ENCODE data around the gene PEA15.

PEA15 gene

DNA sequence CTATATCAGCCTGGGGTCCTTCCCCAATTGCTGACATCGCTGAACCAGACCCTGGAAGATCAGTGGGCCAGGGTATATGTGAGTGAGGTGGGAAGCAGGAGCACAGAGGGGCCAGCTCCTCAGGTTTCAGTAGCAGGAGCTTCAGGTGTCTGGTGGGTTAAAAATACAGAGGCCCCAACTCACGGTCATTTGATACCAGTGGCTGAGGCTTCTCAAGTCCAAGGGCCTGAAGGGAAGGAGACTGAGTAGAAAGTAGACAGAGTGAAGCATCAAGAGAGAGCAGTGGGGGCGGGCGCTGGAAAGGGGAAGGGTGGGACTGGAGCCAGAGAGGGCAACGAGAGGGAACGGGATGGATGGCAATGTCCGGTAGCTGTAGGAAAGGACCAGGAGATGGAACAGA, 16.8 kb upstream of the PEA15 start:
- TF ChIP-seq, protein P1, sequence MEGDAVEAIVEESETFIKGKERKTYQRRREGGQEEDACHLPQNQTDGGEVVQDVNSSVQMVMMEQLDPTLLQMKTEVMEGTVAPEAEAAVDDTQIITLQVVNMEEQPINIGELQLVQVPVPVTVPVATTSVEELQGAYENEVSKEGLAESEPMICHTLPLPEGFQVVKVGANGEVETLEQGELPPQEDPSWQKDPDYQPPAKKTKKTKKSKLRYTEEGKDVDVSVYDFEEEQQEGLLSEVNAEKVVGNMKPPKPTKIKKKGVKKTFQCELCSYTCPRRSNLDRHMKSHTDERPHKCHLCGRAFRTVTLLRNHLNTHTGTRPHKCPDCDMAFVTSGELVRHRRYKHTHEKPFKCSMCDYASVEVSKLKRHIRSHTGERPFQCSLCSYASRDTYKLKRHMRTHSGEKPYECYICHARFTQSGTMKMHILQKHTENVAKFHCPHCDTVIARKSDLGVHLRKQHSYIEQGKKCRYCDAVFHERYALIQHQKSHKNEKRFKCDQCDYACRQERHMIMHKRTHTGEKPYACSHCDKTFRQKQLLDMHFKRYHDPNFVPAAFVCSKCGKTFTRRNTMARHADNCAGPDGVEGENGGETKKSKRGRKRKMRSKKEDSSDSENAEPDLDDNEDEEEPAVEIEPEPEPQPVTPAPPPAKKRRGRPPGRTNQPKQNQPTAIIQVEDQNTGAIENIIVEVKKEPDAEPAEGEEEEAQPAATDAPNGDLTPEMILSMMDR (IDR thresholded peaks at IDR 0.05; ENCODE audit: low read depth, low read length, missing control alignments): no peak
- no peak overlapping the region for H3K4me3 ChIP-seq (ENCODE audit: low read depth, low read length)
- no peak for DNase-seq (ENCODE audit: low read depth)
- in situ Hi-C loops (cut with HindIII; ENCODE audit: low sequenced_read_pairs): no loop called here

DNA sequence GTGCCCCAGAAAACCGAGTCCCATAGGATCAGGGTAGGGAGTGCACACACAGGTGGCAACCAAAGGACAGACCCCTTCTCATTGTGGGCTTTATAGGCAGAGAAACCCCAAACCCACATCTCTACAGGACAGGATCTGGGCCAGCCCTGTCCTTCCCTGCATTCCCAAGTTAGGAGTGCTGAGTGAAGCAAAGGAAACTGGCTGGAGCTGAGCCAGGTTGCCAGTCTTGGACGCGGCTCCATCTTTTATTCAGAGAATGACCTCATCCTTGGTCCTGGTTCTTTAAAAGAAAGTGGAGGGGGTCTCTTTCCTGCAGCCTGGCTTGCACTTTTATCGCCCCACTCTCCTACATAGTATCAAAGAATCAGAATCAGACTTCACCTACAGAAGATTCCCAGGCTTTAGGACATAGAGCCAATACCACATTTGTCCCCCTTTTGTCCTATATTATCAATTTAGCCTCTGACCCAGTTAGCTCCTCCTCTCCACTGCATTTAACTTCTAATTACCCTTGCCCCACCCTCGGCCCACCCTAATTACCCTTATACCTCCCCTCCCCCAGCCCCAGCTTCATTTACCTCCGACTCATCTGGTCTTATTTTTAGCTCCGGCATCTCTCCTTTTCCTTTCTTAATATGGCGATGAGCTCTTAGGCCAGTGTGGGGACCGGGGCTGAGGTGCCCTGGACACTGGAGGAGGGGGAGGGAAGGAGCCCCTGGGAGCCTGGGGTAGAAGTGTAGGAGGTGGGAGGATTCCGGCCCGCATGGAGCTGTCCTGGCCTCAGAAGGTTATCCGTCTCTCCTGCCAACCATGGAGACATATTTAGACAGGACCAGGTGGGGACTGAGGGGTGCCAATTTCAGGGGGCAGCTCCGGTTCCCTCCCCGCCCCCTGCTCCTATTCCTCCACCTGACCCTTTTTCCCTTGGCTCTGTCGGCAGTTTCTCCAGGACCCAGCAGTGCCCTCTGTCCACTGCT, 15.2 kb upstream of the PEA15 start, which contains the start of gene CASQ1:
Gene CASQ1, plus strand, starts transcription at position 927 of the 977 bp plus-strand sequence. CDS start 177 bp downstream, outside the sequence.
- in situ Hi-C loops (cut with HindIII; ENCODE audit: low sequenced_read_pairs): loop anchor here (10.0 kb wide), 1 partner anchor 135 kb away; no protein-coding TSS in a partner anchor
- H3K4me3 ChIP-seq (ENCODE audit: low read depth, low read length): no peak within 1 kb of the TSS
- TF ChIP-seq, protein P1 (IDR thresholded peaks at IDR 0.05; ENCODE audit: low read depth, low read length, missing control alignments): no peak
- DNase-seq (ENCODE audit: low read depth): no peak

DNA sequence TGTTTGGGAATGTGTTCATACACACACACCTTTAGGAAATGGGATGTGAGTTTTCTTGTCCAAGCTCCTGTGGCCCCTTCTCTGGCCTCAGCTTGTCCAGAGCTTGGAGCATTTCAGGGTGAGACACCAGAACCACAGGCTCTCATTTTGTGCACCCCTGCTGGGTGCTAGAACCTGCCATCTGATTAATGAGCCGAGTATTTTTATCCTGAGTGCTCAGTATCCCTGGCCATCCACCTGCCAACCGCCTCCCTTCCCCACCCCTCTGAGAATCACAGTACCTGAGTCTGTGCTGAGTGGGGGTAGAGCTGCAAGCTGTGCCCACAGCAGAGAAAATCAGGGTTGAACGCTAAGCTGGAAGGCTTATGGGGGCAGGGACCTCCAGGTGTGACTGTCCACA, 13.4 kb upstream of the PEA15 start:
- in situ Hi-C loops (cut with HindIII; ENCODE audit: low sequenced_read_pairs): loop anchor here (10.0 kb wide), 1 partner anchor 133 kb away; no protein-coding TSS in a partner anchor
- H3K4me3 ChIP-seq (ENCODE audit: low read depth, low read length): no peak overlapping the region
- no peak for DNase-seq (ENCODE audit: low read depth)
- TF ChIP-seq, protein P1 (IDR thresholded peaks at IDR 0.05; ENCODE audit: low read depth, low read length, missing control alignments): no peak

DNA sequence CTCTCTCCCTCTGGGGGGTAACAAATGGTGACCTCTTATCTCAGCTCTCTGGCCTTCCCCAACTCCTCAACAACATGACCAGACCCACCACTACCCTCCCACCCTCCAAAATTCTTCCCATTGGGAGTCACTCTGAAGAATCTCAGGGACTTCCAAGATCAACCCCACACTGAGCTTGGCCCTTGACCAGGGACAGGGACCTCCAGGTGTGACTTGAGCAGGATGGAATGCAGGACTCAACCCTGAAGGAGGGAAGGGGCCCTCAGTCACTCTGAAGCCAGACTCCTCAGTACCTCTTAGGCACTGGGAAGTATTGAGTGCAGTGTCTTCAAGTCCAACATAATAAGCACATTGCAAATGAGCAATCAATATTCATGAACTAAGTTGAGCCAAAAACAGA, 12.9 kb upstream of the PEA15 start:
- TF ChIP-seq, protein P1 (IDR thresholded peaks at IDR 0.05; ENCODE audit: low read depth, low read length, missing control alignments): no peak

DNA sequence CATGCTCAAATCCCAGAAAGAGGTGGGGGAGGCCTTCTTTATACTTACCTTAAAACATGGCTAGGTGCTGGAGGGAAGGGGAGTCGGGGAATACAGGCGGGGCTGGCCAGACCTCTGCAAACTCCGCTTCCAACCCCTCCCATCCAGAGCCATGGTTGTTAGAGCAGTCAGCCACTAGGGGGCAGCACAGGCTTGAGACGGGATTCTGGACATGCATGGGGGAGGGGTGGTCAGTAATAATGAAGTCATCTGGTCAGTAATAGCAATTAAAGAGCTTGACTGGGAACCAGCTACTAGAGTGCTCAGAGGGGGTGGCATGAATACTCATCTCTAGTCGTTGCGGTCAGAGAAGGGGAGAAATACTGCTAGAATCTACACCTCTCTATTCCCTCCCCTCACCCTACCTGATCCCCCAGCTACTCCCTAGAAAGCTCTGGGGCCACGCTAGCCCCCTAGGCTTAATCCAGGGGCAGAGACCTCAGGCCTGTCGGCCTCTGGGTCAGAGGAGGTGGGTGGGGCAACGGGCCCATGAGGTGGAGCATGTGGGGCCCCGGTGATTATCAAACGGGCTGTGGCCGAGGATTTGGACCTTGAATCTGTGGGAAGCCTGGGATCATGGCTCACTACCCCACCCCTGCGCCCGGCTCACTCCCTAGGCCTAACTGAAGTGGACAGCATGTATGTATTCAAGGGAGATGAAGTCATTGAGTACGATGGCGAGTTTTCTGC, 11.9 kb upstream of the PEA15 start:
- in situ Hi-C loops (cut with HindIII; ENCODE audit: low sequenced_read_pairs): loop anchor here (10.0 kb wide), 1 partner anchor 132 kb away; no protein-coding TSS in a partner anchor
- TF ChIP-seq, protein P1 (IDR thresholded peaks at IDR 0.05; ENCODE audit: low read depth, low read length, missing control alignments): peak; percentile 90
- no peak overlapping the region for H3K4me3 ChIP-seq (ENCODE audit: low read depth, low read length)
- peak; percentile 79 for DNase-seq (ENCODE audit: low read depth)

More for the DNA sequence above, 12.9 kb upstream of the PEA15 start:
- no peak overlapping the region for H3K4me3 ChIP-seq (ENCODE audit: low read depth, low read length)
- no peak for DNase-seq (ENCODE audit: low read depth)
- in situ Hi-C loops (cut with HindIII; ENCODE audit: low sequenced_read_pairs): loop anchor here (10.0 kb wide), 1 partner anchor 133 kb away; no protein-coding TSS in a partner anchor

All from astrocyte of the cerebellum (primary cell).